HAP-1 (cell line): ENCODE results near the gene PSMB9.

Experiments used
- DNase-seq, 2 experiments: peaks; one replicate each; pipeline ENCODE4 v3.0.0-alpha.2; 2016 to 2020; ENCODE audit warnings: low spot score in 2 of 2
- H3K27me3 ChIP-seq: fragments of 250-450 bp; sonication (Bioruptor Pico); 2 replicates; pipeline ENCODE4 v1.5.1; 2020; ENCODE audit warnings: low read depth, mild to moderate bottlenecking, moderate library complexity
- H3K36me3 ChIP-seq: fragments of 250-450 bp; sonication (Bioruptor Pico); replicated peaks from 2 replicates; pipeline ENCODE4 v1.5.1; 2020; ENCODE audit warnings: mild to moderate bottlenecking
- H3K4me1 ChIP-seq: fragments of 250-450 bp; sonication (Bioruptor Pico); 2 replicates; pipeline ENCODE4 v1.5.1; 2020; ENCODE audit warnings: mild to moderate bottlenecking
- H3K4me3 ChIP-seq: fragments of 250-450 bp; sonication (Bioruptor Pico); 2 replicates; pipeline ENCODE4 v1.5.1; 2020; ENCODE audit warnings: mild to moderate bottlenecking, moderate library complexity
- H3K9me3 ChIP-seq: fragments of 250-450 bp; sonication (Bioruptor Pico); 2 replicates; pipeline ENCODE4 v1.5.1; 2020; ENCODE audit warnings: mild to moderate bottlenecking, moderate library complexity
- in situ Hi-C: fragments of 300-500 bp; cut with MboI; formaldehyde crosslinking; loops from 3 replicates; pipeline ENCODE4 v1.14.3; 2020; ENCODE audit warnings: low sequenced_read_pairs, inconsistent platforms, mixed read lengths

PSMB9 gene

GRCh38 chr6:32885698-32886286 is 31.8 kb downstream of the PSMB9 start:
- H3K36me3 ChIP-seq, result no peaks in the 10 kb centered on the region
- H3K4me3 ChIP-seq, result no peak overlapping the region
- no peaks in the 10 kb centered on the region for H3K9me3 ChIP-seq
- in situ Hi-C loops, result no loop called here
- peak in 1 of 2 experiments; percentile 63 for DNase-seq
- peaks cover 16% of the 10 kb centered on the region for H3K27me3 ChIP-seq
- H3K4me1 ChIP-seq, result 0 out of 2 replicates have a peak, but pooled peaks cover 2% of the 10 kb centered on the region

- DNase-seq, result no peak
- in situ Hi-C loops, result no loop called here
- no peaks in the 10 kb centered on the region for H3K9me3 ChIP-seq
Observed at GRCh38 chr6:32886681-32887383, 32.8 kb downstream of the PSMB9 start.

GRCh38 chr6:32887616-32888015 is 33.6 kb downstream of the PSMB9 start:
- in situ Hi-C loops, result no loop called here
- H3K36me3 ChIP-seq, result no peaks in the 10 kb centered on the region
- H3K9me3 ChIP-seq, result no peaks in the 10 kb centered on the region
- H3K27me3 ChIP-seq, result peaks cover 13% of the 10 kb centered on the region
- no peak for DNase-seq
- no peaks in the 10 kb centered on the region for H3K4me1 ChIP-seq
- H3K4me3 ChIP-seq, result no peak overlapping the region

More at GRCh38 chr6:32886681-32887383, 32.8 kb downstream of the PSMB9 start:
- Histone ChIP-seq H3K4me3 (no peak overlapping the region), H3K4me1 (no peaks in the 10 kb centered on the region), H3K36me3 (no peaks in the 10 kb centered on the region), H3K27me3 (peaks cover 14% of the 10 kb centered on the region)

GRCh38 chr6:32888576-32888975 is 34.6 kb downstream of the PSMB9 start:
- Histone ChIP-seq H3K9me3 (no peaks in the 10 kb centered on the region), H3K36me3 (no peaks in the 10 kb centered on the region), H3K4me3 (no peak overlapping the region), H3K4me1 (peaks cover 1% of the 10 kb centered on the region), H3K27me3 (peaks cover 11% of the 10 kb centered on the region; the same call in 1 of the 2 replicates)
- no peak for DNase-seq
- in situ Hi-C loops, result no loop called here

GRCh38 chr6:32889533-32889932 is 35.5 kb downstream of the PSMB9 start:
- in situ Hi-C loops, result no loop called here
- no peaks in the 10 kb centered on the region for H3K36me3 ChIP-seq
- H3K27me3 ChIP-seq, result peaks cover 7% of the 10 kb centered on the region; the same call in 1 of the 2 replicates
- H3K9me3 ChIP-seq, result no peaks in the 10 kb centered on the region
- no peak for DNase-seq
- H3K4me1 ChIP-seq, result peaks cover 4% of the 10 kb centered on the region
- H3K4me3 ChIP-seq, result no peak overlapping the region

- peaks cover 7% of the 10 kb centered on the region; the same call in 1 of the 2 replicates for H3K27me3 ChIP-seq
- in situ Hi-C loops, result loop anchor here (5.0 kb wide), 1 partner anchor 81 kb away; no protein-coding TSS in a partner anchor
- H3K4me3 ChIP-seq, result no peak overlapping the region
- H3K4me1 ChIP-seq, result peaks cover 9% of the 10 kb centered on the region
- no peak for DNase-seq
- no peaks in the 10 kb centered on the region for H3K9me3 ChIP-seq
- no peaks in the 10 kb centered on the region for H3K36me3 ChIP-seq
Observed at GRCh38 chr6:32890831-32891230, 36.8 kb downstream of the PSMB9 start.

GRCh38 chr6:32894085-32895005 is 40.4 kb downstream of the PSMB9 start:
- in situ Hi-C loops, result loop anchor here (5.0 kb wide), 1 partner anchor 78 kb away; no protein-coding TSS in a partner anchor
- H3K4me3 ChIP-seq, result peak overlapping the region; percentile 86
- H3K36me3 ChIP-seq, result no peaks in the 10 kb centered on the region

GRCh38 chr6:32895006-32895345 is 41.0 kb downstream of the PSMB9 start:
- Histone ChIP-seq H3K4me1 (peaks cover 9% of the 10 kb centered on the region), H3K9me3 (no peaks in the 10 kb centered on the region), H3K36me3 (no peaks in the 10 kb centered on the region), H3K27me3 (peaks cover 7% of the 10 kb centered on the region; the same call in 1 of the 2 replicates), H3K4me3 (peak overlapping the region; percentile 86)
- no peak for DNase-seq
- in situ Hi-C loops, result no loop called here

More at GRCh38 chr6:32894085-32895005, 40.4 kb downstream of the PSMB9 start:
- peaks cover 7% of the 10 kb centered on the region; the same call in 1 of the 2 replicates for H3K27me3 ChIP-seq
- peak; percentile 79 to 96 for DNase-seq
- peaks cover 9% of the 10 kb centered on the region for H3K4me1 ChIP-seq
- H3K9me3 ChIP-seq, result no peaks in the 10 kb centered on the region

- Histone ChIP-seq H3K4me3 (no peak overlapping the region), H3K36me3 (no peaks in the 10 kb centered on the region), H3K4me1 (no peaks in the 10 kb centered on the region), H3K9me3 (no peaks in the 10 kb centered on the region), H3K27me3 (no peaks in the 10 kb centered on the region)
- in situ Hi-C loops, result no loop called here
- no peak for DNase-seq
Observed at GRCh38 chr6:32903952-32904351, 50.0 kb downstream of the PSMB9 start.

- Histone ChIP-seq H3K4me1 (no peaks in the 10 kb centered on the region), H3K9me3 (no peaks in the 10 kb centered on the region), H3K27me3 (peaks cover 5% of the 10 kb centered on the region; the same call in 1 of the 2 replicates), H3K36me3 (no peaks in the 10 kb centered on the region), H3K4me3 (no peak overlapping the region)
- in situ Hi-C loops, result no loop called here
- DNase-seq, result no peak
Observed at GRCh38 chr6:32905078-32905477, 51.1 kb downstream of the PSMB9 start.

- H3K4me1 ChIP-seq, result no peaks in the 10 kb centered on the region
- in situ Hi-C loops, result no loop called here
- peaks cover 10% of the 10 kb centered on the region for H3K27me3 ChIP-seq
- H3K4me3 ChIP-seq, result no peak overlapping the region
- no peak for DNase-seq
- no peaks in the 10 kb centered on the region for H3K9me3 ChIP-seq
- no peaks in the 10 kb centered on the region for H3K36me3 ChIP-seq
Observed at GRCh38 chr6:32906539-32906938, 52.5 kb downstream of the PSMB9 start.

- Histone ChIP-seq H3K9me3 (no peaks in the 10 kb centered on the region), H3K27me3 (peaks cover 21% of the 10 kb centered on the region), H3K4me1 (no peaks in the 10 kb centered on the region), H3K4me3 (no peak overlapping the region), H3K36me3 (no peaks in the 10 kb centered on the region)
- no peak for DNase-seq
- in situ Hi-C loops, result no loop called here
Observed at GRCh38 chr6:32908897-32909296, 54.9 kb downstream of the PSMB9 start.
